Memory B cell (primary cell): ENCODE results near the gene TACC2.
"Not testable (repeated sequence)": the region's sequence is repeated elsewhere in the genome, so short reads cannot be mapped to it uniquely, and the experiment has no call there.

Experiments used
- ATAC-seq: fragments of 150-1000 bp; cut with Tn5 transposase; 2 replicates; pipeline ENCODE4 v1.10.0; 2021; ENCODE audit warnings: low read depth, mild to moderate bottlenecking, moderate library complexity
- DNase-seq, 2 donors: peaks; one replicate each; pipeline ENCODE4 v3.0.0; 2022; ENCODE audit warnings: low spot score in 2 of 2
- H3K27ac Mint-ChIP-seq: one replicate; pipeline ENCODE4 v1.8.0; 2022; ENCODE audit warnings: mild to moderate bottlenecking, moderate library complexity, mixed read lengths
- H3K27me3 Mint-ChIP-seq: one replicate; pipeline ENCODE4 v1.8.0; 2022; ENCODE audit warnings: mixed read lengths
- H3K36me3 Mint-ChIP-seq: one replicate; pipeline ENCODE4 v1.8.0; 2022; ENCODE audit warnings: mild to moderate bottlenecking, mixed read lengths
- H3K4me1 Mint-ChIP-seq: one replicate; pipeline ENCODE4 v1.8.0; 2022; ENCODE audit warnings: mixed read lengths
- H3K4me3 Mint-ChIP-seq: one replicate; pipeline ENCODE4 v1.8.0; 2022; ENCODE audit warnings: mild to moderate bottlenecking, moderate library complexity, mixed read lengths
- H3K9me3 Mint-ChIP-seq: one replicate; pipeline ENCODE4 v1.8.0; 2022; ENCODE audit warnings: mixed read lengths

Gene TACC2

GRCh38 chr10:122089311-122090017, 100.5 kb downstream of the TACC2 start:
- Mint-ChIP-seq H3K4me1 (no peaks in the 10 kb centered on the region), H3K27ac (no peak overlapping the region), H3K36me3 (no peaks in the 10 kb centered on the region), H3K27me3 (peaks cover 2% of the 10 kb centered on the region), H3K9me3 (no peaks in the 10 kb centered on the region), H3K4me3 (no peak overlapping the region)
- ATAC-seq (no peak), DNase-seq (no peak)

GRCh38 chr10:122091722-122092121, 102.8 kb downstream of the TACC2 start:
- Mint-ChIP-seq H3K27ac (no peak overlapping the region), H3K27me3 (no peaks in the 10 kb centered on the region), H3K9me3 (no peaks in the 10 kb centered on the region), H3K4me3 (no peak overlapping the region), H3K36me3 (no peaks in the 10 kb centered on the region), H3K4me1 (no peaks in the 10 kb centered on the region)
- ATAC-seq (no peak), DNase-seq (no peak)

DNA sequence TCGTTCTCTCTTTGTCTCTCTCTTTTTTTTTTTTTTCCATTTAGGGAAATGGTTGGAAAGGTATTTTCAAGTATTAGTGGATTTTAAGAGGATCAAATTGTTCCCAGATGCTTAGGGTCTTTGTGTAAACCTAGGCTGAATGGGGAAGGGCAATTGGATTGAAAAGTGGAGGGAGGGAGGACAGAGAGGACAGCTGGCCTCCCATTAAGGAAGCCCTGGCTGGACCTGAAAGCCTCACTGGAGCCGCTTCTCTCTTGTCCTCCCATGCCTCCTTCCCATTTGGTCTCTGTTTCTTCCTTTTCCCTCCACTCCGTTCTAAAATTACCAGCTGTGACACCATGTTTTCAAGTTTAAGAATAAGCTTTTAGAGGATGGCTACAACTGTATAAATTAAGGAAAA, 104.1 kb downstream of the TACC2 start:
- no peak for DNase-seq
- Mint-ChIP-seq H3K4me3 (no peak overlapping the region), H3K36me3 (no peaks in the 10 kb centered on the region), H3K27ac (no peak overlapping the region), H3K27me3 (no peaks in the 10 kb centered on the region), H3K4me1 (no peaks in the 10 kb centered on the region), H3K9me3 (no peaks in the 10 kb centered on the region)
- ATAC-seq = no peak

- H3K36me3 Mint-ChIP-seq, H3K4me1 Mint-ChIP-seq, DNase-seq, H3K27me3 Mint-ChIP-seq, H3K9me3 Mint-ChIP-seq, H3K27ac Mint-ChIP-seq, H3K4me3 Mint-ChIP-seq, ATAC-seq: not testable (repeated sequence)
Measured at GRCh38 chr10:122096181-122096580, 107.2 kb downstream of the TACC2 start.

DNA sequence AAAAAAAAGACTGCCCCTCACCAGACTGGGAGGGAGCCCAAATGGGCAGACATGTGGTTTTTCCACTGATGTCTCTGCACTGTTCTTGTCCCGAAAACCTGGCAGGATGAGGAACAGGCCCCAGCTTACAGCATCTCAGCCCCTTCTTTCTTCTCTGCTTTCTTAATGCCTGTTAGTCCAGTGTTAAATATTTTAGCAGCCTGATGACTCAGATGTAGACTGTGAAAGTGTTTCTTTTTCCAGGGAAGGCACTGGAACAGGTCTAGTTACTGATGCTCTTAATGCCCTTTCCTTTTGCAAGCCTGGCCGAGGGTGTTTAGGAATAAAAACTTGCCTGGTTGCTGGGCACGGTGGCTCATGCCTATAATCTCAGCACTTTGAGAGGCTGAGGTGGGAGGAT, 107.7 kb downstream of the TACC2 start:
- H3K27ac Mint-ChIP-seq = no peak overlapping the region
- no peak overlapping the region for H3K4me3 Mint-ChIP-seq
- no peaks in the 10 kb centered on the region for H3K9me3 Mint-ChIP-seq
- ATAC-seq = no peak
- no peak for DNase-seq
- no peaks in the 10 kb centered on the region for H3K4me1 Mint-ChIP-seq
- H3K36me3 Mint-ChIP-seq = no peaks in the 10 kb centered on the region
- H3K27me3 Mint-ChIP-seq = no peaks in the 10 kb centered on the region

DNA sequence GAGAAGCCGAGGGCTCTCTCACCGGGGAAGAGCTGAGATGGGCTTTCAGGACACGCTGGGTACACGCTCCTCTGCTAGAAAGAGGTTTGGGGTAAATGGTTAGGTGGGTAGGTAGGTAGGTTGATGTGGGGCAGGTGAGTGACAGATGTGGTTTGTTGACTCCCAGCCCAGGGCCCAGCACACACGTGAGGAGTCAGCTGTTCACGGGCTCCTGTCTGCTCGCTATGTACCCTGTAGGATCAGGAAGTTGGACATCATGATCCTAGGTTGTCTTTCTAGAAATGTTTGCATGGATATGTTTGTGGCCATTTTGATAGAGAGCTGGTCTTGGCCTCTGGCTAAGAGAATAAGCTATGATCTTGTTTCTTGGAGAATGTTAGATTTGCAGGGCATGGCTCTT, 109.0 kb downstream of the TACC2 start:
- Mint-ChIP-seq H3K9me3 (no peaks in the 10 kb centered on the region), H3K27ac (no peak overlapping the region), H3K4me1 (no peaks in the 10 kb centered on the region), H3K27me3 (no peaks in the 10 kb centered on the region), H3K4me3 (no peak overlapping the region), H3K36me3 (no peaks in the 10 kb centered on the region)
- DNase-seq = no peak
- ATAC-seq = no peak

DNA sequence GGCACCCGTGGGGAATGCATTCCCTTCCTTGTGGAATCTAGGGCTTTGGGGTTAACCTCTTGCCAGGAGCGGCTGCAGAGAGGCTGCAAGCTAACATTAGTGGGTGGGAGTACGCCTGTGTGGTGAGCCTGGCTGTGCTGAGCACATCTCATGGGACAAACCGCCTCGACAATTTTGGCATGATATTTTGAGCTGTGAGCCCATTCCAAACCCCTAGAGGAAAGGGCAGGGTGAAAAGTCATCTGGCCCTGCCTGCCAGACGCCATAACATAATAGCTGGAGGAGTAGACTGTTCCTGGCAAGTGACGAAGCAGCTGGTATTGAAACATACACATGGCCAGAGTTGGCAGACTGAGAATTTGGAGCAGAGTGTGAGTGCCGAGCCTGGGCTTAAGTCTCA, 110.0 kb downstream of the TACC2 start:
- ATAC-seq (no peak), DNase-seq (no peak)
- Mint-ChIP-seq H3K27ac (no peak overlapping the region), H3K36me3 (no peaks in the 10 kb centered on the region), H3K4me1 (no peaks in the 10 kb centered on the region), H3K27me3 (no peaks in the 10 kb centered on the region), H3K9me3 (no peaks in the 10 kb centered on the region), H3K4me3 (no peak overlapping the region)

GRCh38 chr10:122099562-122099961, 110.6 kb downstream of the TACC2 start:
- no peaks in the 10 kb centered on the region for H3K27me3 Mint-ChIP-seq
- no peak overlapping the region for H3K4me3 Mint-ChIP-seq
- no peaks in the 10 kb centered on the region for H3K36me3 Mint-ChIP-seq
- no peaks in the 10 kb centered on the region for H3K9me3 Mint-ChIP-seq
- no peak for DNase-seq
- ATAC-seq = no peak
- H3K4me1 Mint-ChIP-seq = no peaks in the 10 kb centered on the region
- H3K27ac Mint-ChIP-seq = no peak overlapping the region

GRCh38 chr10:122102146-122102868, 113.3 kb downstream of the TACC2 start:
- Mint-ChIP-seq H3K4me3 (no peak overlapping the region), H3K27me3 (peaks cover 3% of the 10 kb centered on the region), H3K36me3 (no peaks in the 10 kb centered on the region), H3K4me1 (no peaks in the 10 kb centered on the region), H3K9me3 (peaks cover 2% of the 10 kb centered on the region), H3K27ac (no peak overlapping the region)
- no peak for DNase-seq
- ATAC-seq = no peak

- H3K9me3 Mint-ChIP-seq = peaks cover 2% of the 10 kb centered on the region
- no peak overlapping the region for H3K4me3 Mint-ChIP-seq
Measured at GRCh38 chr10:122102869-122103525, 114.0 kb downstream of the TACC2 start.

DNA sequence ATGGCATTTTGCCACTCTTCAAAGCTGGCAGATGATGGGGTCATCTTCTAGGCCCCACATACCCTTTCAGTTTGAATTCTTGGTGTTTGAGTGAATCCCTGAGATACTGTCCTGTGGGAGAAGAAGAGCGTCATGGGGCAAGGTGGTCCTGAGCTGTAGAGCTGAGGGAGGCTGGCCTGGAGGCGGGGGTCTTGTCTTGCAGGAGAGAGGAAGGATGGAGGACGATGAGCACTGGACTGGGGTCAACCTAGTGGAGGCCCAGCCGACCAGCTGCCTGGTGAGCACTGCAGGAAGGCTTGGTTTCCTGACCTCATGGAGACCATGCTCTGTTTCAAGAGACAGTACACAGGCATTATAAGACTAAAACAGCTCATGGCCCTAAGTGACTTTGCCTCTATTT, 114.6 kb downstream of the TACC2 start:
- no peaks in the 10 kb centered on the region for H3K4me1 Mint-ChIP-seq
- no peak for ATAC-seq
- no peak overlapping the region for H3K27ac Mint-ChIP-seq
- no peak for DNase-seq
- no peak overlapping the region for H3K4me3 Mint-ChIP-seq
- peaks cover 3% of the 10 kb centered on the region for H3K27me3 Mint-ChIP-seq
- peaks cover 2% of the 10 kb centered on the region for H3K9me3 Mint-ChIP-seq
- H3K36me3 Mint-ChIP-seq = no peaks in the 10 kb centered on the region

More at GRCh38 chr10:122102869-122103525, 114.0 kb downstream of the TACC2 start:
- DNase-seq = no peak
- H3K36me3 Mint-ChIP-seq = no peaks in the 10 kb centered on the region
- H3K4me1 Mint-ChIP-seq = no peaks in the 10 kb centered on the region
- H3K27me3 Mint-ChIP-seq = peaks cover 3% of the 10 kb centered on the region
- H3K27ac Mint-ChIP-seq = no peak overlapping the region
- no peak for ATAC-seq

DNA sequence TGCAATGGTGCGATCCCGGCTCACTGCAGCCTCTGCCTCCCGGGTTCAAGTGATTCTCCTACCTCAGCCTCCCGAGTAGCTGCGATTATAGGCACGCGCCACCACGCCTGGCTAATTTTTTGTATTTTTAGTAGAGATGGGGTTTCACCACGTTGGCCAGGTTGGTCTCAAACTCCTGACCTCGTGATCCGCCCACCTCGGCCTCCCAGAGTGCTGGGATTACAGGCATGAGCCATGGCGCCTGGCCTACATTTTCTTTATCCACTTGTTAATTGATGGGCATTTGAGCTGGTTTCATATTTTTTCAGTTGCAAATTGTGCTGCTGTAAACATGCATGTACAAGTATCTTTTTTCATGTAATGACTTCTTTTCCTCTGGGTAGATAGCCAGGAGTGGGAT, 119.8 kb downstream of the TACC2 start:
- H3K27ac Mint-ChIP-seq, H3K4me3 Mint-ChIP-seq, ATAC-seq, DNase-seq, H3K9me3 Mint-ChIP-seq, H3K4me1 Mint-ChIP-seq, H3K36me3 Mint-ChIP-seq: not testable (repeated sequence)
- H3K27me3 Mint-ChIP-seq = peaks cover 14% of the 10 kb centered on the region

DNA sequence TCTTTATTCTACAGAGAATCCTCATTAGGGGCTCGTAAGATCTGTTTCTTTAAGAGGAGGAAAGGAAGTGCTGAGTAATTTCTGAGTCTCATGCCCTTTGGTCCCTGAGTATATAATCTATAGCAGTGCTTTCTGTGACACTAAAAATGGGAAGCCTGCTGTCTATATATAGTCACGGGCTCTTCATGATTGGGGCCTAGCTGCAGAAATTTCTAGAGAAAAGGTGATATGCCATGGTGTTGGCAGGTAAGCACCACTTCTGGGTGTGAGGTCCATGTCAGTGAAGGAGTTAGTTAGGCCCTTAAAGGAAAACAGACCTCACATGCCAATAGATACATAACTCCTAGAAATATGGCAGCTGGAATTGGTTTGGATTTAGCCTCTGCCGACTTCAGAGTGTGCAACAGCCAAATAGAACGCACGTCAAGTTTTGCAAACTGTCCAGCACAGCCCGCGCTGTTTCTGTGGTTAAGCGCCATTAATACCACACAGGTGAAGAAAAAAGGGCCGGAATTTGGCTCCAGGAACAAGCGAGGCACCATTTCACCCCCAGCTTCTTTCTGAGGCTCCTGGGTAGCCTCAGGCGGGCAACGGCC, 123.2 kb downstream of the TACC2 start:
- H3K4me1 Mint-ChIP-seq = peaks cover 2% of the 10 kb centered on the region
- DNase-seq (no peak), ATAC-seq (no peak)
- H3K36me3 Mint-ChIP-seq = no peaks in the 10 kb centered on the region
- no peak overlapping the region for H3K4me3 Mint-ChIP-seq
- H3K27me3 Mint-ChIP-seq = peaks cover 25% of the 10 kb centered on the region
- peaks cover 1% of the 10 kb centered on the region for H3K9me3 Mint-ChIP-seq
- H3K27ac Mint-ChIP-seq = no peak overlapping the region

DNA sequence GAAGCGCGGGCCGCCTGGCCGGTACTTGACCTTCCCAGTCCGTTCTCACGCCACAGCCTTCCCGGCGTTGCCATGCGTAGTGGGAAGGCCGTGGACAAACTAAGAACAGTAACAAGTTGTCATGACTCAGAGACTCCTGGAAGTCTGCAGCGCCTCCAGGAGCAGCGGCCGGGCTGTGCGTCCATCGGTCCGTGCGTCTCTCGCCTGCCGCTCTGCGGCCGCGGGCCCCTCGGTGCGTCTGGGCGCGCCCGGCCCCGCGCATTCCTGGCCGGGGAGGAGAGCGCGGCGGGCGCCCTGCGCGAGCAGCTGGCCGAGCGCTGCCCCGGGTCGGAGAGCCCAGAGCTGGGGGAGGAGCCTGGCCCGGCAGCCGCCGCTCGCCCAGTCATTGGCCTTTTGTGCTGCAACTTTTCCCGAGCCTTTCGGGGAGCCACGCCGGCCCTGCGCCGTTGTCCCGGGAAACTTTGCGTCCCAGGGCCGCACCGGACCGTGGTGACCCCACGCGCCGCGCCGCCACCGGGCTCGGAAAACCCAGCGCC, 123.7 kb downstream of the TACC2 start:
- Mint-ChIP-seq H3K4me1 (peaks cover 2% of the 10 kb centered on the region), H3K9me3 (peaks cover 1% of the 10 kb centered on the region), H3K27ac (no peak overlapping the region), H3K4me3 (no peak overlapping the region), H3K36me3 (no peaks in the 10 kb centered on the region), H3K27me3 (peaks cover 28% of the 10 kb centered on the region)
- DNase-seq (no peak), ATAC-seq (no peak)
